ENCODE measurements around the gene GPD1L.
"Not testable (repeated sequence)": the region's sequence is repeated elsewhere in the genome, so short reads cannot be mapped to it uniquely, and the experiment has no call there.

The GPD1L gene

DNA sequence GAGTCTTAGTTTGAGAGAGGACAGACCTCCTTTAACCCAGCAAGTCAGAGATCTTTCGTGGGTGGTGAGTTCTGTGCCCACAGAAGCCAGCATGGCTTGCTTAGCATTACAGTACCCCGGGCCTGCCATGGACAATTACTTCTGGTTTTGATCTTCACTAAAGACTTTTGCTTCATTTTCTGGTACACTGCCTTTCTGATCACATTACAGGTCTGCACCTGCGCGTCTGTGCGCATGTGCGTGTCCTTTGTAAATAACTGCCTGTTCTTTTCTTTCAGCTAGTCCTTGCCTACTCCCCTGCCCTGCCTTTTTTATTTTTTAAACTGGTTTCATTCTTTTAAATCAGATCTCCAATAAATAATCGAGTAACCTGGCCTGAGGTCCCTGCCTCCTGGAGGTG is 74.9 kb downstream of the GPD1L start:
- no peak for DNase-seq (ENCODE audit: low spot score)

DNA sequence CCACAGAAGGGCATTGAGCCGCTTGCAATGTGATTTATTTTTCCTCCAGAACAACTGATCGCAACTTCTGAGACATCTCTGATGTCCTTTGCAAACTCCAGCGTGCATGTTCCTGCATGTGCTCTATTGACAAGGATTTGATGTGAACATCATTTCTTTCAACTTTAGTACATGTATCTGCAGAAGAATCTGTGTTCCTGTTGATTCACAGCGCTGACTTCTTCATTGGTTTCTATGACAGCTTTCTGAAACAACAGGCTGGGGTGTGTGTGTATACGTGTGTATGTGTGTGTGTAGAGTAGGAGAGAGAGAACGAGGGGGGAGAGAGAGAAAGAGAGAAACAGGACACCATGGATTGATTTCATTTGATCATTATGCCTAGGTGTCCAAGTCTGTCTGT is 75.4 kb downstream of the GPD1L start:
- no peak for DNase-seq (ENCODE audit: low spot score)

DNA sequence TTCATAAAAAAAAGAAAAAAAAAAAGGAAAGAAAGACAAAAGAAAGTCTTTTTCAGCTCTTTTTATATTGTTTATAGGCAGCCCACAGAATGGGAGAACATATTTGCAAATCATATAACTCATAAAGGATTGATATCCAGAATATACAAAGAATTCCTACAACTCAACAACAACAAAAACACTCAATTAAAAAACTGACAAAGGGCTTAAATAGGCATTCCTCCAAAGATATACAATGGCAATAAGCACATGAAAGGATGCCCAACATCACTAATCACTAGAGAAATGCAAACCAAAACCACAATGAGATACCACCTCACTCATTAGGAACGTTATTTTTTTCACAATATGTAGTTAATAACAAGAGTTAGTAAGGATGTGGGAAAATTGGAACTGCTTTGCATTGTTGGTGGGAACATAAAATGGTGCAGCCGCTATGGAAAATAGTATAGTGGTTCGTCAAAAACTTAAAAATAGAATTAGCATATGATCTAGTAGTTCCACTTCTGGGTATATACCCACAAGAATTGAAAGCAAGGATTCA is 77.8 kb downstream of the GPD1L start:
- DNase-seq (ENCODE audit: low spot score): no peak

DNA sequence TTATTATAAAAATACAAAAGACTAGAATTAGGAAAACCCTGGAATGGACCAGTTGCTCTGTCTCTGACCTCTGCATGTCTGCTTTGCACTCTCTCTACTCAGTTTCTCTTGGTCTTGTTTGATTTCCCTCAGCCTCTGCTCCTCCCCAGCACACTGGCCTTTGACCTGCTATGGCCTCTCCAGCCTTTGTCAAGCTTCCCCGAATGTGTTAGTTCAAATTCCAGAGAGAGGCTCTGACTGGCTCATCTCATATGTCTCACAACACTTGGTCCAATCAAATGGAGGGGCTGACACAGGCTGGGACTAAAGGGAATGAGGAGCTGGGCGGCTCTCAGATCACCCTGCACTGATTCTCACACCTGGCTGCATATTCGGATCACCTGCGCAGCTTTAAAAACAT is 79.7 kb downstream of the GPD1L start:
- DNase-seq (ENCODE audit: low spot score): no peak

DNA sequence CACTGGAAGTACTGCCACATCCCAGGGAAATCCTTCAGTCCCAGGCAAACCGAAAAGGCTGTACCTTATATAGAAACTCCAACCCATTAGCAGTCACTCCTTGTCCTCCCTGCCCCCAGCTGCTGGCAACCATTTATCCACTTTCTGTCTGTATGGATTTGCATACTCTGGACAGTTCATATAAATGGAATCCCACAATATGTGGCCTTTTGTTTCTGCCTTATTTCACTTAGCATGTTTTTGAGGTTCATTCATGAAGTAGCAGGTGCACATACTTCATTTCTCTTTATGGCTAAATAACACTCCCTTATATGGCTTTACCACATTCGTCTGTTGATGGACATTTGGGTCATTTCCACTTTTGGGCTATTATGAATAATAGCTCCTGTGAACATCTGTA is 80.5 kb downstream of the GPD1L start:
- no peak for DNase-seq (ENCODE audit: low spot score)

DNA sequence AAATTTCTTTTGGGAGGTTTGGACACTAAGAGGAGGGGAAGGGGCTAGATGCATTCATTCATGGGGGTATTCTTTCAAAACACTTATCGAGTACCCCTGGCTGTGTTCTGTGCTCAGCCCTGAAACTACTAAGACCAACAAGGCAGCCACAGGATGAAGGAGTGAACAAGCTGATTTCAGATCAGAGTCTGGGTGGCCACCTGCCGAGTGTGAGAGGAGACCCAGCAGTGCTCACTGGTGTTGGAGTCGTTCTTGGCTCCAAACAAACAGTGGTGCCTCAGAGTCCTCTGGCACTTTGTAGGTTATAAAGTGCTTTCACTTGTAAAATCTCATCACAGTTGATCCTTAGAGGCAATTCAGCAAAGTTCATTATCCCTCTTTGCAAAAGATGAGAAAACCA is 83.3 kb downstream of the GPD1L start:
- no peak for DNase-seq (ENCODE audit: low spot score)

DNA sequence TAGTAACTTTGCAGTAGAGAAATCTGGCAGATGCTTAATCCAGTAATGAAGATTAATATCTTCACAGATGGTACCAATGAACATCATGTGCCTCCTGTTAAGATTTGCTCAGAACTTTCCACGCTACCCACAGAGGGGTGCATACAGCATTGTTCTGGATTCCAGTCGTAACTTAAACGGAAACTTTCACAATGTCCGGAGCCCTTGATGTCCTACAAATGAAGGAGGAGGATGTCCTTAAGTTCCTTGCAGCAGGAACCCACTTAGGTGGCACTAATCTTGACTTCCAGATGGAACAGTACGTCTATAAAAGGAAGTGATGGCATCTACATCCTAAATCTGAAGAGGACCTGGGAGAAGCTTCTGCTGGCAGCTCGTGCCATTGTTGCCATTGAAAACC is 84.1 kb downstream of the GPD1L start:
- DNase-seq (ENCODE audit: low spot score): not testable (repeated sequence)

DNA sequence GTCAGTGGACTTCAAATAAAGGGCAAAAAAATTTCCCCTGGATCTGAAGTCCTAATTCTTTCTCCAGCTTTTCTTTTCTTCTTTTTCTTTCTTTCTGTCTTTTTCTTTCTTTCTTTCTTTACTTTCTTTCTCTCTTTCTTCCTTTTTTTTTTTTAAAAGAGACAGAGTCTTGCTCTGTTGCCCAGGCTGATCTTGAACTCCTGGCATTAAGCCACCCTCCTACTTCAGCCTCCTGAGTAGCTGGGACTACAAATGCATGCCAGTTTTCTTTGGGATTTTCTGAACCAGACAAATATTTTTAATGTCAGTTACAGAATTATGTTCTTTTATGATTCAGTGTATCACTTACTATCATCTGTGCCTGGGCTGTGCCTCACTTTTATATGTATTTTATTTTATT is 86.7 kb downstream of the GPD1L start:
- no peak for DNase-seq (ENCODE audit: low spot score)

DNA sequence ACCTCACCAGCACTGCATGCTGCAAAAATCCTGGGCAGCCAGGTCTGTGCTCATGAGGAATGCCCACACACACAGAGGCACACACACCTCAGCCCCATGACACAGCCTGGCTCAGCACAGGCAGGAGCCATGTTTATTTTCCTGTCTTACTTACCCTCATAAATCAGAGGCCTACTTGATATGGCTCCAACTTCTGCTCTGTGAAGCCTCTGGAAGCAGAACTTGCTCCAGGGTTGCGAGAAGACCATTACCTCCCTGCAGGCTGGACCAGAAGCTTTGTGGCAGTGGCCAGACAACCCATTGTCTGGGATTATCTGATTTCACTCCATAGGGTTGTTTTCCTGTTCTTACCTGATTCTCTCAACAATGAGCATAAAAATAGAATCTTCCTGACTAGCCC is 88.2 kb downstream of the GPD1L start:
- no peak for DNase-seq (ENCODE audit: low spot score)

DNA sequence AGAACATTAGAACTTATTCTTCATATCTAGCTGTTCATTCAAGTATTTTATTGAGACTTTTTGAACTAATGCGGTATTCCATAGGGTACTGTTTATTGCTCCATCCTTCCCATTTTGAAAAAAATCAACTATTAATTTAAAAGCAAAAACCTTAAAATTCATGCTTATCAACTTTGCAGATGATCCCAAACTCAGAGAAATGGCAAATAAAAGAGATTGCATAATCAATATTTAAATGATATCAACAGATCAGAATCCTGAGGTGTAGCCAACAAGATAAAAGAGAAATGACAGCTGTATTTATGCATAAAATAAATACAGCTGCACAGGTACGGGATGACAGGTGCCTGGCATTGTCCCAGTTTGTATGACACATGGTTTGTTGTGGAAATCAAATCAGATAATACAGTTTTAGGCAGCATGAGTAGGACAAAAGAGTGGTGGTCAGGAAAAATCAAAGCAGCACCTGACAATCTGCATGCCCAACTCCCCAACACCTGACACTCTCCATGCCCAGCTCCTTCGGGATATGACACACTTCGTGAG is 89.6 kb downstream of the GPD1L start:
- DNase-seq (ENCODE audit: low spot score): no peak

DNA sequence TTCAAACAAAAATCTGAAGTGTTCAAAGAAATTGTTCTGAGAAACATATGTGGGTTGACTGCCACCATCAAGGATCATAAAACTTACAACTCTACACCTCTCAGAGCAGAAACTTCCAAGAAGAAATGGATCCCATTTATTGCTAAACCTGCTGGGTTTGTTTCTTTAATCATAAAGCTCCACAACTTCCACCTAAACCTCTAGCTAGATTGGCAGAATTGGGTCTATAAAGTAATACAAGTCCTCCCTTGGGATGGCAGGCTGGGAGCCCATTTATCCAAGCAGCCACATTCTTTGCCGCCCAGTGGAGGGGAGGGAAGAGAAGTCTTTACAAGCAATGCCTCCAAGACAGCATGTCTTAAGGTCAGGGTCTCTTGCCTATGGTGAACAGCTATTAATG is 91.6 kb downstream of the GPD1L start:
- DNase-seq (ENCODE audit: low spot score): no peak

DNA sequence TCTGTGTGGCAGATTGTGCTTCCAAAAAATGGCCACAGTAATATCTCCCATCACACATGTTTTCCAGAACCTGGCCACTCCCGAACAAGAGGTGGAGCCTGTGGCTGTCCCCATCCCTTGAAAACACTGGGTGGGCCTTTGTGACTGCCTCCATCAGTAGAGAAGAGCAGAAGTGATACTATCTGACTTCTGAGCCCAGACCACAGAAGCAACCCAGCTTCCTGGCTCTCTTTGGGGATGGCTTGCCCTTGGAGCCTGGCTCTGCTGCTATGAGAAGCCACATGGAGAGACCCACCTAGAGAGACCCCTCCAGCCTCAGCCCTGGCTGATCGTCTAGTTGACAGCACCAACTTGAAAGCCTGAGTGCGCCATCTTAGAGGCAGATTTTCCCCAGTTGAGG is 92.3 kb downstream of the GPD1L start:
- DNase-seq (ENCODE audit: low spot score): no peak

DNA sequence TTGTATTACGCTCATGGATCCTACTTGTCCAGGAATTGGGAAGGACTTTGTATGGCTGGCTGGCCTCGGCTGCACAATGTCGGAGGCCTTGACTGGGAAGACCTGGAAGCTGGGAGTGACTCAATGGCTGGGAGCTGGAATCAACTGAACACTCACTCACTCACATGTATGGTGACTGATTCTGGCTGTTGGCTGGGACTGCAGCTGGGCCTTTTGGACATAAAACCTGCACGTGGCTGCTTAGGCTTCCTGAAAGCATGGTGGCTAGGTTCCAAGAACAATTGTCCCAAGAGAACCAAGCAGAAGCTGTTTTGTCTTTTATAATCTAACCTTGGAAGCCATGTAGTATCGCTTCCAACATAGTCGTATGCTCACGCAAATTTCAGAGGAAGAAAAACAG is 94.1 kb downstream of the GPD1L start:
- no peak for DNase-seq (ENCODE audit: low spot score)

DNA sequence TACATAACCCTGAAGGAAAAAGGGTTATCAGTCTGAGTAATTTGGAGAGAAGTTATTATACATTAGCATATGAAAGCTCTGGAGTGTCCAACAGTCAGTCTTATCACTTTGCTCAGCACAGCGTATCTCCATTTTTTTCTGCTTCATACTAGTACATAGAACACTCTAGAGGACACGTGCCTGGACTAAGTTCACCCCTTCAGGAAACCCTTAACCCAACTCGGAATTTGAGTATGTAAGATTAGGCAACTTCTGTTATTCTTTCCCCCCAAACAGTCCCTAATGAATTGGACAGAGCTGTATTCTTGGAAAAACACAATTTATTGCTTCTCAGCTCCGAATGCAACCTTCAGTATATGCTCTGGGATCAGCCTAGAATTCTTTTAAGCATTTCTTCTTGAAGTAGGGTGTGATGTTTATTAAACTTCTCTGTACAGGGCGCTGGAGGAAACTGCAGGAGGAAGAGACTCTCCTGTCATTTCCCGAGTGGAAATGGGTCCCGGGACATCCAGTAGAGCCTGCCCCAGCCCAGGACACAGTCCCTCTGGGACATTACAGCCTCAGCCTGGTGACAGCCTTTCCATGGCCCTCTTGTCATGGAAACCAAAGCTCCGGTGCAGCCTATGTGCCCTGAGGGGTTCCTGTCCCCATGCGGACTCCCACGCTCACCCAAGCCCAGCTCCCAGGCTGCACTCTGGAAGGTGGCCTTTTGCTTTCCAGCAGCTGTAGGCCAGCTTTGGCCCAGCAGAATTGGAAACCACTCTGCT is 94.8 kb downstream of the GPD1L start:
- no peak for DNase-seq (ENCODE audit: low spot score)

DNA sequence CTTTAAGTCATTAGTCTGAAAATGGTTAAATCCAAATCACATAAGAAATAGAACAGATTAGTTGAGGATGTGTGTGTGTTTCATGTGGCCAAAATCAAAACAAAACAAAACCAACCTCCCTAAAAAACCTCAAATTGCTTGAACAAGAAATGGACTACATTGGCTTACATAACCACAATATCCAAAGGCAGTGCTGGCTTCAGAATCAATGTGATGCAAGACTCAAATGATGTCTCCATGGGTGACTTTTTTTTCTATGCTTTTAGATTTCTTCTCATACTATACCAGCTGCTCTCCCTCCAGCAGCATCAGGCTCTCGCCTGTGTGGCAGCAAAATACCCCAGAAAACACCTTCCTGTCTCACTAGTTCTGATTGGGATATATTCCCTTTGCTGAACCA is 96.1 kb downstream of the GPD1L start:
- no peak for DNase-seq (ENCODE audit: low spot score)

DNA sequence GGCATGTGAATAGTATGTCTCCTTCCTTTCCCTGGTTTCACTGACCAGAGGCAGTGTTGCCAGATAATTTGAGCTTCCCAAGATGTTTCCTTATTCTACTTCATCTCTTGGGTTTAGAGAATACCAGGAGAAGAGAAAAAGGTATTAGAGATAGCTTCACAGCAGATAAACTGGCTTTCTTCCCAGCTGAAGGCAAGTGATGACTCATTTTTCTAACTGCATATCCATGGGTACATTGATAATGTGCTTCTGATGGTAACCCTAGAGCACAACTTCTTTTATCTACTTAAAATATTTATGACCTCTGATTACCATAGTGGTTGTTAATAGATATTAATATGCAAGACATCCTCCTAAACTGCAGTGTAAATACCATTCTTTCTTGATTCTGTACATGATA is 97.4 kb downstream of the GPD1L start:
- no peak for DNase-seq (ENCODE audit: low spot score)

DNA sequence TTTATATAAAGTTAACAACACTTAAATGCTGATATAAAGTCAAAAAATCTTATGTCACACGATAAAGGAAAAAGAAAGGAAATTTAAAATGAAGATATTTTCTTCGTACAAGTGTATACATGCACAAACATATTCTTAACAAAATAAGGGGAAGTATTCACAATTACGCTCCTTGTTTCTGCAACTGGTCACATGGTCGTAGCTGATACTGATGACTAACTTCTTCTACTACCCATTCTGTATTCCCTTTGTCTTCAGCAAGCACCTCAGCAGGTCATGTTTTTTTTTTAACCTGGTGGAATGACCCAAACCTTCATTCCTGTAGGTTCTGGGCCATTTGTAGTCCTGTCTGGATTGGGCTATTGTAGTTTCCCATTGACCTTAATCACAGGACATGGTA is 102.0 kb downstream of the GPD1L start:
- no peak for DNase-seq (ENCODE audit: low spot score)

DNA sequence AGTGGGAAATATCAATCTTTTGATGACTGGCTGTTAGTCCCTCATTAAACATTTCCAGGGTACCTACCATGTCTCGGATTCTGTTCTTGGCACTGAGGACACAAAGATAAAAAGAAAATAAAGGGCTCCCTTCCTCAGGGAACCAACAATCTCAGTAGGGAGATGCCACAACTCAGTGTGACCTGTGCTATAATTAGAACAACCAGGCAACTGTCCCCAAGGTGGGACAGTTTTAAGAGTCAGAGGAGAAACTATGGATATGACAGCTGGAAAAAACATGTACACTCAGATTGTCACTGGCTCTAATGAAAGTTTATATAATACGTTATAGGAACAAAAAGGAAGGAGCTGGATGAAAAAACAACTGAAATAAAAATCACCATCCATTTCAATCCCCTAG is 108.8 kb downstream of the GPD1L start:
- DNase-seq (ENCODE audit: low spot score): no peak

DNA sequence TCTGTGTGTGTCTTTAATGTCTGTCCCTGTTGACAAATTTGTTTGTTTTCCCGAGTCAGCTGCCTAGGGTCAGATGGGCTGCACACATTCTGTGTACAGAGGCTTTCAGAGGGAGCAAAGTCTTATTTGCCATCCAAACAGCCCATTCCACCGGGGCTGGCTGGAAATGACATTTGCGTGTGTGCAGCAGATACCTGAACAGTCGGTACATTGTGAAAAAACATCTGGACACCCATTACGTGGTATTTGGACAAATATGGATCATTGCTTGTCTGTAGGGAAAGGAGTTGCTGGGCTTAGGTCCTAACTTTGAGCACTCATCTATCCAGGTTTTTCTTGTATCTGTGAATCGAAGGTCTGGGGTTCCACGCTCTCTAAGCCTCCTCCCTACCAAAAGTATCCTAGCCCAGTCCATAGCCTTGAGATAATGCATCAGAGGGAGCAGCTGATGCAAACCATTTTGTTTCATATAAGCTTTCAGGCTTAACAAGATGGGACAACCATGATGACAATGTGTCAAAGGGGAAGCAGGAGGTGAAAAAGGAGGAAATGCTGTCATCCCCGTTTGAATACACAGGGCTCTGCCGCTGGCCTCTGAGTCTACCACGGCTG is 109.9 kb downstream of the GPD1L start:
- DNase-seq (ENCODE audit: low spot score): no peak

DNA sequence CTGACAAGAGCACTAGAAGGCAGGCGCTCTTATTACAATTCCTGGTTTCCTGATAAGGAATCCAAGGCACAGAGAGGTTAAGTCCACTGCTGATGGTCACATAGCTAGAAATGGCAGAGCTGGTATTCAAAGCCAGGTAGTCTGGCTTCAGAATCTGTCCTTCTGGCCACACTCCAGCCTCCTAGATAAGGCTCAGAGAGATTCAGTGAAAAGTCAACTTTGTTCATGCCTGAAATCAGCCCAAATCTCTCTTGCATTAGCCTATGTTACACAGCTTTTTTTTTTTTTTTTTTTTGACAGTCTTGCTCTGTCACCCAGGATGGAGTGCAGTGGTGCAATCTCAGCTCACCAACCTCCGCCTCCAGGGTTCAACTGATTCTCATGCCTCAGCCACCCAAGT is 110.9 kb downstream of the GPD1L start:
- no peak for DNase-seq (ENCODE audit: low spot score)
